ENCODE measurements around the gene ALDH1L2. TPM values are rescaled to one million over a fixed set of nuclear protein-coding genes. Genes with fewer than 3 reads are reported as not detected.
A peak's percentile ranks its signal among the peaks of the same experiment; 100 is the strongest.

ALDH1L2 gene
- total RNA-seq: 55.4 and 63.9 TPM in 2 replicates

DNA sequence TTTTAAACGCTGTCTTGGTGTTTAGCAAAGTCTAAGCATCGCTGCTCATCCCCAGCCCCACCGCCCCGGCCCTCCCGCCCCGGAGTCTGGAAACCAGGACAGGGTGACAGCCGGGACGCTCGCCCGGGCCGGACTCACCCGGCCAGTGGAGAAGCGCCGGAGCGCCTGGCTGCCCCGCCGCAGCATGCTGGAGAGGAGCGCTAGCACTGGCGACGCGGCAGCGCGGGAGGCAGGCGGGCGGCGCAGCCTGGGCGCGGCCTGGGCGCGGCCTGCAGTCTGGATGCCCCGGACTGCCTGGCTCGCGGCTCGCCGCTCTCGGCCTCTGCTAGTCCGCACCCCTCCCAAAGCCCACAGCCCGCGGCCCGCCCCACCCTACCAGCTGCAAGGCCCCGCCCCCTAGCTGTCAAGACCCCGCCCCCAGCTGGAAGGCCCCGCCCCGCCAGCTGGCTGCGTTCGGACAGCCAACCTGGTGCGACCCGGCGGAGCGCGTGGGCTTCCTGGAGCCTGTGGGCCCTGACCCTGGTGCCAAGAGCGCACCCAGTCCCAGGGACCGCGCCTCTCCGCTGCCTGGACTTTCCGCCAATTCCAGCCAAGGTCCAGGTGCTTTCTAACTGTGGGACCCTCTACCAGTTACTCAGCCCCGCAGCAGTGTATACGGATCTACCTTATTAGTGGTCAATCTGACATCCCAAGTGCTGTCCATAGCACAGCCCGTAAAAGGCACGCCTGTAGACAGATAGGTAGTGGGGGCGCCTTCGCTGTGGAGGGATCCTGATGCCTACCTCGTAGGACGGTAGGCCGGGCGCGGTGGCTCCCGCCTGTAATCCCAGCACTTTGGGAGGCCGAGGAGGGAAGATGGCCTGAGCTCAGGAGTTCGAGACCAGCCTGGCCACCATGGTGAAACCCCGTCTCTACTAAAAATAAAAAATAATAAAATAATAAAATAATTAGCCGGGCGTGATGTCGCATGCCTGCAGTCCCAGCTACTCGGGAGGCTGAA, at the start of gene ALDH1L2:
Gene ALDH1L2 (minus strand): TSS at position 208 of the 1,000 bp plus-strand sequence. CDS start 22 bp downstream, at position 186.
- Histone ChIP-seq H3K79me2 (ENCODE audit: insufficient read depth, low read length) (peaks cover 32% of the 10 kb centered on the region), H3K4me2 (ENCODE audit: insufficient read depth, low read length) (peak within 1 kb of the TSS; percentile 100), H3K9me3 (ENCODE audit: low read depth, low read length) (no peaks in the 10 kb centered on the region), H3K27ac (ENCODE audit: low read depth, low read length) (peak within 1 kb of the TSS; percentile 73), H3K27me3 (ENCODE audit: insufficient read depth, low read length) (no peaks in the 10 kb centered on the region), H4K20me1 (ENCODE audit: insufficient read depth, low read length) (no peaks in the 10 kb centered on the region), H2AFZ (ENCODE audit: low read length) (peak within 1 kb of the TSS; percentile 95), H3K4me3 (ENCODE audit: insufficient read depth, low read length) (peak within 1 kb of the TSS; percentile 95), H3K36me3 (ENCODE audit: insufficient read depth, low read length) (no peaks in the 10 kb centered on the region), H3K4me1 (ENCODE audit: insufficient read depth, low read length) (peaks cover 17% of the 10 kb centered on the region)
- peak; percentile 95 for DNase-seq (ENCODE audit: insufficient read length, low spot score, missing footprints)
- TF ChIP-seq, protein P1, sequence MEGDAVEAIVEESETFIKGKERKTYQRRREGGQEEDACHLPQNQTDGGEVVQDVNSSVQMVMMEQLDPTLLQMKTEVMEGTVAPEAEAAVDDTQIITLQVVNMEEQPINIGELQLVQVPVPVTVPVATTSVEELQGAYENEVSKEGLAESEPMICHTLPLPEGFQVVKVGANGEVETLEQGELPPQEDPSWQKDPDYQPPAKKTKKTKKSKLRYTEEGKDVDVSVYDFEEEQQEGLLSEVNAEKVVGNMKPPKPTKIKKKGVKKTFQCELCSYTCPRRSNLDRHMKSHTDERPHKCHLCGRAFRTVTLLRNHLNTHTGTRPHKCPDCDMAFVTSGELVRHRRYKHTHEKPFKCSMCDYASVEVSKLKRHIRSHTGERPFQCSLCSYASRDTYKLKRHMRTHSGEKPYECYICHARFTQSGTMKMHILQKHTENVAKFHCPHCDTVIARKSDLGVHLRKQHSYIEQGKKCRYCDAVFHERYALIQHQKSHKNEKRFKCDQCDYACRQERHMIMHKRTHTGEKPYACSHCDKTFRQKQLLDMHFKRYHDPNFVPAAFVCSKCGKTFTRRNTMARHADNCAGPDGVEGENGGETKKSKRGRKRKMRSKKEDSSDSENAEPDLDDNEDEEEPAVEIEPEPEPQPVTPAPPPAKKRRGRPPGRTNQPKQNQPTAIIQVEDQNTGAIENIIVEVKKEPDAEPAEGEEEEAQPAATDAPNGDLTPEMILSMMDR (IDR thresholded peaks at IDR 0.05; ENCODE audit: extremely low read depth, low read depth, low read length): no peak

DNA sequence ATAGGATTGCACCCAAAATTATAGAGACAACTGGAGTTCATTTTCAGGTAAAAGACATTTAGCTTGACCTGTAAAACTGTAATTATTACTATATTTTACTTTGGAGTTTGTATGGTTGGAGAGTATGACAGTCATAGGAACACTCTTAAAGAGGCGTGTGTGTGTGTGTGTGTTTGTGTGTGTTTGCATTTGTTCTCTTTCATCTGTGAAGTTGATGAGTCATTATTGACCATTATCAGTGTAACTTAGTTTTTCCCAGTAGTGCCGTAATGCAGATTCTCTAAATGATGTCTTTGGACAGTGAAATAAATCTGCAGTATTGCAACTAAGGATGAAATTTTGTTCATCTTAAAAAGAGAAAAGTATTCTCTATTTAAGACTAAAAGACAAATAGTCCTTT, 36.3 kb upstream of the ALDH1L2 start:
- H3K36me3 ChIP-seq (ENCODE audit: insufficient read depth, low read length): peaks cover 95% of the 10 kb centered on the region
- no peak overlapping the region for H3K4me3 ChIP-seq (ENCODE audit: insufficient read depth, low read length)
- H2AFZ ChIP-seq (ENCODE audit: low read length): no peak overlapping the region
- no peak overlapping the region for H3K27ac ChIP-seq (ENCODE audit: low read depth, low read length)
- H3K4me2 ChIP-seq (ENCODE audit: insufficient read depth, low read length): no peak overlapping the region
- no peak for DNase-seq (ENCODE audit: insufficient read length, low spot score, missing footprints)
- H3K79me2 ChIP-seq (ENCODE audit: insufficient read depth, low read length): peaks cover 20% of the 10 kb centered on the region
- H3K4me1 ChIP-seq (ENCODE audit: insufficient read depth, low read length): no peaks in the 10 kb centered on the region
- no peaks in the 10 kb centered on the region for H3K27me3 ChIP-seq (ENCODE audit: insufficient read depth, low read length)
- no peaks in the 10 kb centered on the region for H4K20me1 ChIP-seq (ENCODE audit: insufficient read depth, low read length)
- H3K9me3 ChIP-seq (ENCODE audit: low read depth, low read length): no peaks in the 10 kb centered on the region
- TF ChIP-seq, protein P1 (IDR thresholded peaks at IDR 0.05; ENCODE audit: extremely low read depth, low read depth, low read length): no peak

DNA sequence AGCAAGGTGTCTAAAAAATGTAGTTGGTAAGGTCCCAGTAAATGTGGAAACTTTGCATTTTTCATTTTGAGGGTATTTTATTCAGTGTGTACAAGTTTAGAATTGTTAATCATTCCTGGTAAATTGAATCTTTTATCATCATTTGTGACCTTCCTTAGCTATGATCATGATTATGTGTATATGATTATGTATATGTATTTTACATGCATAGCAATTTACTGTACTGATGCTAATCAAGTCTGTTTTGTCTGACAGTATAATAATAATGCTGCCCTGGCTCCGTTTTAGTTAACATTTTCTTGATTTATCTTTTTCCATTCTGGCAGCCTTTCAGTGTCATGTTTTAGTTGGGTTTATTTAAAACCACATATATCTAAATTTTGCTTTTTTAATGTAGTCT, 32.7 kb upstream of the ALDH1L2 start:
- TF ChIP-seq, protein P1 (IDR thresholded peaks at IDR 0.05; ENCODE audit: extremely low read depth, low read depth, low read length): no peak
- Histone ChIP-seq H3K4me1 (ENCODE audit: insufficient read depth, low read length) (no peaks in the 10 kb centered on the region), H2AFZ (ENCODE audit: low read length) (no peak overlapping the region), H3K36me3 (ENCODE audit: insufficient read depth, low read length) (peaks cover 89% of the 10 kb centered on the region), H3K27me3 (ENCODE audit: insufficient read depth, low read length) (no peaks in the 10 kb centered on the region), H3K4me3 (ENCODE audit: insufficient read depth, low read length) (no peak overlapping the region), H3K27ac (ENCODE audit: low read depth, low read length) (no peak overlapping the region), H3K4me2 (ENCODE audit: insufficient read depth, low read length) (no peak overlapping the region), H3K79me2 (ENCODE audit: insufficient read depth, low read length) (peaks cover 40% of the 10 kb centered on the region), H4K20me1 (ENCODE audit: insufficient read depth, low read length) (peaks cover 9% of the 10 kb centered on the region), H3K9me3 (ENCODE audit: low read depth, low read length) (no peaks in the 10 kb centered on the region)
- DNase-seq (ENCODE audit: insufficient read length, low spot score, missing footprints): no peak

DNA sequence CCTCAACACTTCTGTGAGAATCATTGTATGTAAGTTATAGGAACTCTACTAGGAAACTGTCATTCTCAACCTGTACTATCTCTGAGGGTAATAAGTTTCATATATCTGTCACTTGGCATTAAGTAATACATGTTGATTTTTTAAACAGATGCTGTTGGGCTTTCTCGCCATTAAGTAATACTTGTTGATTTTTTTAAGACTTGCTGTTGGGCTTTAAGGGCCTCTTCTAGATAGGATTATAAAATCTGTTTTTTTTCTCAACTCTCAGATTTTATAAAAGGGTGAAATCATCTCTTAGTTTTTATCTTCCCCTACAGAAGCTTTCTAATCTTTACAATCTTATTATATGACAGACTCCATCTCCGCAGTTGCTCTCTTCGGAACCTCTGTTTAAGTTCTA, 28.8 kb upstream of the ALDH1L2 start:
- DNase-seq (ENCODE audit: insufficient read length, low spot score, missing footprints): no peak
- peaks cover 31% of the 10 kb centered on the region for H4K20me1 ChIP-seq (ENCODE audit: insufficient read depth, low read length)

More for the DNA sequence above, 28.8 kb upstream of the ALDH1L2 start:
- Histone ChIP-seq H3K27ac (ENCODE audit: low read depth, low read length) (no peak overlapping the region), H3K36me3 (ENCODE audit: insufficient read depth, low read length) (peaks cover 56% of the 10 kb centered on the region), H3K9me3 (ENCODE audit: low read depth, low read length) (no peaks in the 10 kb centered on the region), H3K4me3 (ENCODE audit: insufficient read depth, low read length) (no peak overlapping the region), H3K27me3 (ENCODE audit: insufficient read depth, low read length) (no peaks in the 10 kb centered on the region), H2AFZ (ENCODE audit: low read length) (no peak overlapping the region), H3K4me1 (ENCODE audit: insufficient read depth, low read length) (peaks cover 23% of the 10 kb centered on the region), H3K4me2 (ENCODE audit: insufficient read depth, low read length) (no peak overlapping the region), H3K79me2 (ENCODE audit: insufficient read depth, low read length) (peaks cover 75% of the 10 kb centered on the region)
- TF ChIP-seq, protein P1 (IDR thresholded peaks at IDR 0.05; ENCODE audit: extremely low read depth, low read depth, low read length): no peak

Data from osteoblast (primary cell).